Esophagus squamous epithelium (tissue), 4 donors: ENCODE results near the gene GRIN2D.

Source experiments
- CTCF ChIP-seq, 6 experiments: fragments of 450-650 bp in 4 of 6; fragments of 200-600 bp in 2 of 6; sonication (generic) in 2 of 6; IDR thresholded peaks; one replicate each; pipeline ENCODE4 v1.5.1; 2016 to 2019; ENCODE audit warnings: antibody characterized with exemption in 6 of 6, mild to moderate bottlenecking in 4 of 6, moderate library complexity in 4 of 6
- POLR2A ChIP-seq, 4 donors: fragments of 450-650 bp; IDR thresholded peaks; one replicate each; pipeline ENCODE4 v1.6.1; 2017; ENCODE audit warnings: antibody characterized with exemption in 4 of 4, mild to moderate bottlenecking in 4 of 4, moderate library complexity in 3 of 4

- TF ChIP-seq CTCF (IDR thresholded peaks at IDR 0.05): no peak
- no peak for TF ChIP-seq POLR2A (IDR thresholded peaks at IDR 0.05)
Observed at GRCh38 chr19:48344892-48345291, 48.6 kb upstream of the GRIN2D start.
